Hypothalamus (tissue), 51 donors: ENCODE results near the gene NOTUM.
A peak's percentile ranks its signal among the peaks of the same experiment; 100 is the strongest.
"Not testable (repeated sequence)": the region's sequence is repeated elsewhere in the genome, so short reads cannot be mapped to it uniquely, and the experiment has no call there.

Experiments used
- DNase-seq, 51 donors: peaks; one replicate each; lab custom pipeline; 2025; lab: John Stamatoyannopoulos, UW

Gene NOTUM

GRCh38 chr17:81959362-81960129 is 1.4 kb downstream of the NOTUM start:
- DNase-seq, result peak in 36 of 51 donors; percentile 10 to 81 (median 32)

GRCh38 chr17:81958633-81959342 is 2.2 kb downstream of the NOTUM start:
- no peak for DNase-seq

- no peak for DNase-seq
Observed at GRCh38 chr17:81957691-81958432, 3.1 kb downstream of the NOTUM start.

GRCh38 chr17:81956607-81957589 is 4.1 kb downstream of the NOTUM start:
- DNase-seq, result no peak

GRCh38 chr17:81955756-81956544 is 5.0 kb downstream of the NOTUM start:
- no peak for DNase-seq

GRCh38 chr17:81955058-81955681 is 5.8 kb downstream of the NOTUM start:
- DNase-seq, result no peak

- DNase-seq, result no peak
Observed at GRCh38 chr17:81954131-81955057, 6.6 kb downstream of the NOTUM start.

GRCh38 chr17:81953443-81953842 is 7.5 kb downstream of the NOTUM start:
- not testable (repeated sequence) for DNase-seq

GRCh38 chr17:81952792-81953228 is 8.2 kb downstream of the NOTUM start:
- no peak for DNase-seq

GRCh38 chr17:81951785-81952684 is 9.0 kb downstream of the NOTUM start:
- DNase-seq, result no peak

- no peak for DNase-seq
Observed at GRCh38 chr17:81950501-81950900, 10.5 kb downstream of the NOTUM start.

- DNase-seq, result no peak
Observed at GRCh38 chr17:81948635-81949378, 12.2 kb downstream of the NOTUM start.

- peak in 1 of 51 donors; percentile 31 for DNase-seq
Observed at GRCh38 chr17:81947189-81947588, 13.8 kb downstream of the NOTUM start, which contains the start of gene MYADML2. TSS of gene MYADML2 (minus strand) at chr17:81947233. CDS start at chr17:81941741, 5,492 bp downstream.

- DNase-seq, result no peak
Observed at GRCh38 chr17:81944858-81945257, 16.1 kb downstream of the NOTUM start.

- DNase-seq, result no peak
Observed at GRCh38 chr17:81942167-81942553, 18.8 kb downstream of the NOTUM start.
